GM18498 (cell line): Measurements from ENCODE around the gene FAM174C.
"Not testable (repeated sequence)": the region's sequence is repeated elsewhere in the genome, so short reads cannot be mapped to it uniquely, and the experiment has no call there.

Experiments
- ATAC-seq: cut with Tn5 transposase; IDR thresholded peaks from one replicate; pipeline ENCODE4 v1.9.1; 2021; ENCODE audit warnings: mild to moderate bottlenecking, moderate library complexity; ENCODE audit not compliant: unreplicated experiment

The FAM174C gene

GRCh38 chr19:1317274-1318003 lies 42.1 kb downstream of the FAM174C start:
- ATAC-seq = no peak

GRCh38 chr19:1318678-1319471 lies 43.5 kb downstream of the FAM174C start:
- no peak for ATAC-seq

GRCh38 chr19:1320282-1320650 lies 44.9 kb downstream of the FAM174C start:
- not testable (repeated sequence) for ATAC-seq

GRCh38 chr19:1321539-1321938 lies 46.2 kb downstream of the FAM174C start:
- ATAC-seq = no peak

GRCh38 chr19:1322198-1322981 lies 47.1 kb downstream of the FAM174C start:
- no peak for ATAC-seq

- no peak for ATAC-seq
These were observed 49.0 kb downstream of the FAM174C start for GRCh38 chr19:1324249-1324805.

GRCh38 chr19:1324806-1325567 lies 49.7 kb downstream of the FAM174C start:
- no peak for ATAC-seq

GRCh38 chr19:1325568-1326294 lies 50.4 kb downstream of the FAM174C start:
- ATAC-seq = no peak

GRCh38 chr19:1327125-1327524 lies 51.8 kb downstream of the FAM174C start:
- no peak for ATAC-seq
